ENCODE results near the gene COX15.

- no peak for TF ChIP-seq ZSCAN30 (tag by site-specific recombination; IDR thresholded peaks at IDR 0.05)
- TF ChIP-seq, protein P1, sequence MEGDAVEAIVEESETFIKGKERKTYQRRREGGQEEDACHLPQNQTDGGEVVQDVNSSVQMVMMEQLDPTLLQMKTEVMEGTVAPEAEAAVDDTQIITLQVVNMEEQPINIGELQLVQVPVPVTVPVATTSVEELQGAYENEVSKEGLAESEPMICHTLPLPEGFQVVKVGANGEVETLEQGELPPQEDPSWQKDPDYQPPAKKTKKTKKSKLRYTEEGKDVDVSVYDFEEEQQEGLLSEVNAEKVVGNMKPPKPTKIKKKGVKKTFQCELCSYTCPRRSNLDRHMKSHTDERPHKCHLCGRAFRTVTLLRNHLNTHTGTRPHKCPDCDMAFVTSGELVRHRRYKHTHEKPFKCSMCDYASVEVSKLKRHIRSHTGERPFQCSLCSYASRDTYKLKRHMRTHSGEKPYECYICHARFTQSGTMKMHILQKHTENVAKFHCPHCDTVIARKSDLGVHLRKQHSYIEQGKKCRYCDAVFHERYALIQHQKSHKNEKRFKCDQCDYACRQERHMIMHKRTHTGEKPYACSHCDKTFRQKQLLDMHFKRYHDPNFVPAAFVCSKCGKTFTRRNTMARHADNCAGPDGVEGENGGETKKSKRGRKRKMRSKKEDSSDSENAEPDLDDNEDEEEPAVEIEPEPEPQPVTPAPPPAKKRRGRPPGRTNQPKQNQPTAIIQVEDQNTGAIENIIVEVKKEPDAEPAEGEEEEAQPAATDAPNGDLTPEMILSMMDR (tag by site-specific recombination; IDR thresholded peaks at IDR 0.05), result no peak
- no peak for TF ChIP-seq ZBTB11 (tag by site-specific recombination; conservative IDR thresholded peaks at IDR 0.05; ENCODE audit: low read depth)
- TF ChIP-seq ZNF530 (tag by site-specific recombination; IDR thresholded peaks at IDR 0.05; ENCODE audit: low read depth), result no peak
- no peak for TF ChIP-seq ZNF558 (tag by site-specific recombination; IDR thresholded peaks at IDR 0.05)
- TF ChIP-seq ZBTB8A (tag by site-specific recombination; IDR thresholded peaks at IDR 0.05), result no peak
Observed at GRCh38 chr10:99700649-99701048, 31.3 kb downstream of the COX15 start.

Measured in HEK293 (cell line).